Neural progenitor cell (in vitro differentiated cells): ENCODE results near the gene NIPAL1. TPM values are rescaled to one million over a fixed set of nuclear protein-coding genes. Genes with fewer than 3 reads are reported as not detected.

Source experiments
- DNase-seq: peaks from one replicate; pipeline ENCODE4 v3.0.0-alpha.2; 2016; ENCODE audit warnings: low spot score
- H2AFZ ChIP-seq: fragments of 200-600 bp; sonication (generic); replicated peaks from 2 replicates; pipeline ENCODE4 v1.6.1; 2016; ENCODE audit warnings: antibody characterized with exemption
- H3F3A ChIP-seq: fragments of 200-600 bp; sonication (generic); 2 replicates; pipeline ENCODE4 v1.6.1; 2016; ENCODE audit warnings: antibody characterized with exemption, low read depth
- H3K27ac ChIP-seq: fragments of 200-600 bp; sonication (generic); 2 replicates; pipeline ENCODE4 v1.5.1; 2016; ENCODE audit warnings: mild to moderate bottlenecking
- H3K27me3 ChIP-seq: fragments of 200-600 bp; sonication (generic); 2 replicates; pipeline ENCODE4 v1.6.1; 2016; ENCODE audit warnings: mild to moderate bottlenecking, moderate library complexity
- H3K36me3 ChIP-seq: fragments of 200-600 bp; sonication (generic); 2 replicates; pipeline ENCODE4 v1.5.1; 2016
- H3K4me1 ChIP-seq: fragments of 200-600 bp; sonication (generic); 2 replicates; pipeline ENCODE4 v1.6.1; 2016; ENCODE audit warnings: mixed run types
- H3K4me2 ChIP-seq: fragments of 200-600 bp; sonication (generic); 2 replicates; pipeline ENCODE4 v1.6.1; 2016
- H3K4me3 ChIP-seq: fragments of 200-600 bp; sonication (generic); 2 replicates; pipeline ENCODE4 v1.5.1; 2016
- H3K79me2 ChIP-seq: fragments of 200-600 bp; sonication (generic); 2 replicates; pipeline ENCODE4 v1.6.1; 2016; ENCODE audit warnings: low read depth
- H3K9ac ChIP-seq: fragments of 200-600 bp; sonication (generic); 2 replicates; pipeline ENCODE4 v1.6.1; 2016
- H3K9me3 ChIP-seq: fragments of 200-600 bp; sonication (generic); 2 replicates; pipeline ENCODE4 v1.5.1; 2016; ENCODE audit warnings: low read depth
- H4K20me1 ChIP-seq: fragments of 200-600 bp; sonication (generic); 2 replicates; pipeline ENCODE4 v1.6.1; 2016; ENCODE audit warnings: low read depth
- H3K27ac Mint-ChIP-seq: 3 replicates; pipeline ENCODE4 v1.8.0; 2021; ENCODE audit warnings: mixed read lengths
- H3K27me3 Mint-ChIP-seq: 2 replicates; pipeline ENCODE4 v1.8.0; 2022; ENCODE audit warnings: low read depth, mild to moderate bottlenecking, inconsistent platforms, moderate library complexity, mixed read lengths; ENCODE audit not compliant: insufficient read depth
- H3K36me3 Mint-ChIP-seq: 3 replicates; pipeline ENCODE4 v1.8.0; 2021; ENCODE audit warnings: mixed read lengths
- H3K4me1 Mint-ChIP-seq: 3 replicates; pipeline ENCODE4 v1.8.0; 2021; ENCODE audit warnings: mixed read lengths
- H3K4me3 Mint-ChIP-seq: 3 replicates; pipeline ENCODE4 v1.8.0; 2021; ENCODE audit warnings: mild to moderate bottlenecking, moderate library complexity, mixed read lengths
- H3K9me3 Mint-ChIP-seq: 3 replicates; pipeline ENCODE4 v1.8.0; 2020; ENCODE audit warnings: mixed read lengths
- CTCF ChIP-seq: fragments of 200-600 bp; sonication (generic); IDR thresholded peaks from 2 replicates; pipeline ENCODE4 v1.5.1; 2017; ENCODE audit warnings: antibody characterized with exemption, mild to moderate bottlenecking
- EZH2 ChIP-seq: fragments of 200-600 bp; sonication (generic); IDR thresholded peaks from 2 replicates; pipeline ENCODE4 v1.6.1; 2017; ENCODE audit warnings: antibody characterized with exemption, mild to moderate bottlenecking, moderate library complexity
- EZH2phosphoT487 ChIP-seq: fragments of 200-600 bp; sonication (generic); IDR thresholded peaks from 2 replicates; pipeline ENCODE4 v1.6.1; 2017; ENCODE audit warnings: antibody characterized with exemption
- total RNA-seq: library from RNA; depleted of rRNA; stranded (reverse); fragments of >200 nt; gene quantifications from 2 replicates; pipeline ENCODE4 v1.2.3, GENCODE V29; 2015; ENCODE audit warnings: low replicate concordance

NIPAL1 gene
- total RNA-seq, 1 donor from 2014 or later = 1.2 TPM

DNA sequence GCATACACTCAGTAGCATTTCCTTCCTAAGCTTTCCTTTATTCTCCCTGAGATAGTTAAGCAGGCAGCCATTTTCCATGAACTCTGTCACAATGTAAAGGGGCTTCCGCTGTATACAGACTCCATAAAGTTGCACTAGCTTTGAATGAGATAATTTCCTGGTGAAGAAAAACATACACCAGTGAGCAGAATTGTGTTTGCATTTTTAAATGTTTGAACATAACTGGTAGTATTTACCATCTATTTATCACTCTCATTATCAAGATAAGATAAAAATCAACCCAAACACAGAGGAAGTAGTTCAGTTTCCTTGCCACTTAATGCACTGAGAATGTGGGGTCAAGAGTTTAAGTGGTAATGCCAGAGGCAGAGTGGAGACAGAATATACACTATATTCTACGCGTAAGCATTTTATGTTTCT, 63.4 kb downstream of the NIPAL1 start:
- no peak overlapping the region for H3K4me3 Mint-ChIP-seq
- Histone ChIP-seq H2AFZ (peak overlapping the region; percentile 14), H3K27ac (no peak overlapping the region)

DNA sequence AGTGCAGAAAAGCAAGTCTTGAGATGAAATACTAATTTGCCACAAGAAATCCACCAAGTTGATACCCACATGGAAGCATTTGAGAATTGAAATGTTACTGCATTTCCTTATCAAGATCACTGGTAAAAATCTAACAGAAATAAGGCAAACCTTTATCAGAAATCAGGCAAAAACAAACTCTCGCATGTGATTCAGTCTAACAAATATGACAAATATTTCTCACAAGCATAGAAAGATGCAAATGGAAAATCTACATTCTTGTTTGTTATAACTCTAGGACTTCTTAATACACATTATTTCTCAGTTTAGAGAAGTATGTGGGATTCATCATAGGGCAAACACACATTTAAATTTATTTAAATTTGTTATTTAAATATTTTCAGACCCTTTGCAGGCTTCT, 64.6 kb downstream of the NIPAL1 start:
- no peaks in the 10 kb centered on the region for H3K4me1 ChIP-seq
- H3K4me3 Mint-ChIP-seq = no peak overlapping the region
- H3K27me3 ChIP-seq = no peaks in the 10 kb centered on the region
- no peak overlapping the region for H3K9ac ChIP-seq
- H3K36me3 Mint-ChIP-seq = no peaks in the 10 kb centered on the region
- no peaks in the 10 kb centered on the region for H3F3A ChIP-seq
- H4K20me1 ChIP-seq = no peaks in the 10 kb centered on the region
- H2AFZ ChIP-seq = no peak overlapping the region
- no peaks in the 10 kb centered on the region for H3K9me3 Mint-ChIP-seq
- no peak for DNase-seq
- H3K27ac Mint-ChIP-seq = no peak overlapping the region
- no peak overlapping the region for H3K27ac ChIP-seq
- H3K4me2 ChIP-seq = no peak overlapping the region
- H3K4me1 Mint-ChIP-seq = no peaks in the 10 kb centered on the region
- no peak overlapping the region for H3K4me3 ChIP-seq
- no peaks in the 10 kb centered on the region for H3K36me3 ChIP-seq
- TF ChIP-seq EZH2 = no peak
- TF ChIP-seq CTCF = no peak
- no peak for TF ChIP-seq EZH2phosphoT487
- no peaks in the 10 kb centered on the region for H3K79me2 ChIP-seq
- no peaks in the 10 kb centered on the region for H3K9me3 ChIP-seq
- no peaks in the 10 kb centered on the region for H3K27me3 Mint-ChIP-seq

More for the DNA sequence above, 63.4 kb downstream of the NIPAL1 start:
- Histone ChIP-seq H3K79me2 (no peaks in the 10 kb centered on the region), H3K36me3 (no peaks in the 10 kb centered on the region), H3K4me3 (no peak overlapping the region), H3K4me1 (no peaks in the 10 kb centered on the region), H3F3A (no peaks in the 10 kb centered on the region), H4K20me1 (no peaks in the 10 kb centered on the region), H3K27me3 (no peaks in the 10 kb centered on the region), H3K4me2 (no peak overlapping the region), H3K9me3 (no peaks in the 10 kb centered on the region), H3K9ac (no peak overlapping the region)
- no peak for DNase-seq
- TF ChIP-seq EZH2phosphoT487 (no peak), EZH2 (no peak), CTCF (no peak)
- Mint-ChIP-seq H3K27me3 (no peaks in the 10 kb centered on the region), H3K27ac (no peak overlapping the region), H3K36me3 (no peaks in the 10 kb centered on the region), H3K4me1 (no peaks in the 10 kb centered on the region), H3K9me3 (no peaks in the 10 kb centered on the region)

DNA sequence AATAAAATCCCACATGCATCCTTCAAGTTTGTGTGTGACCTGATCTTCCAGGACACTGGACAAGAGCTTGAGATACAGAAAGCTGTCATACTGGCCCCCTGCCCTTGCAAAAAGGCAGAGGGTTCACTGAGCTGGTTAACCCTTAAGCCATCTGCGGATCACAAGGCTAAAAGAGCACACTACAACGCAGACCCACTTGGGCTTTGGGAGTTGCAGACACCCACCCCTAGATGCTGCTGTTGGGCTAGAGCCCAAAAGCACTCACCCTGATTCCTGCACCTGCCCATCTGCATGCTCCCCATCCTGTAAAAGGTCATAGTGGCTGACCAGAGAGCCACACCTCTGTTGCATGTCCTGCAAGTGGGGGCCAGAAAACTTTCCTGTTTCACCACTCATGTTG, 66.4 kb downstream of the NIPAL1 start:
- H2AFZ ChIP-seq = no peak overlapping the region
- Mint-ChIP-seq H3K4me3 (no peak overlapping the region), H3K27ac (no peak overlapping the region), H3K27me3 (no peaks in the 10 kb centered on the region), H3K36me3 (no peaks in the 10 kb centered on the region), H3K4me1 (no peaks in the 10 kb centered on the region), H3K9me3 (no peaks in the 10 kb centered on the region)
- no peaks in the 10 kb centered on the region for H3F3A ChIP-seq
- H3K9me3 ChIP-seq = no peaks in the 10 kb centered on the region
- H3K4me2 ChIP-seq = no peak overlapping the region
- no peaks in the 10 kb centered on the region for H4K20me1 ChIP-seq
- H3K27ac ChIP-seq = no peak overlapping the region
- no peak overlapping the region for H3K4me3 ChIP-seq
- TF ChIP-seq EZH2phosphoT487 = no peak
- no peak for TF ChIP-seq EZH2
- no peak for TF ChIP-seq CTCF
- H3K79me2 ChIP-seq = no peaks in the 10 kb centered on the region
- no peak overlapping the region for H3K9ac ChIP-seq
- H3K4me1 ChIP-seq = no peaks in the 10 kb centered on the region
- H3K27me3 ChIP-seq = no peaks in the 10 kb centered on the region
- H3K36me3 ChIP-seq = no peaks in the 10 kb centered on the region
- no peak for DNase-seq
